HG03097 (cell line): ENCODE results near the gene PRM2.

Source experiments
- ATAC-seq: cut with Tn5 transposase; IDR thresholded peaks from one replicate; pipeline ENCODE4 v1.9.1; 2021; ENCODE audit not compliant: unreplicated experiment, low FRiP score

Gene PRM2

DNA sequence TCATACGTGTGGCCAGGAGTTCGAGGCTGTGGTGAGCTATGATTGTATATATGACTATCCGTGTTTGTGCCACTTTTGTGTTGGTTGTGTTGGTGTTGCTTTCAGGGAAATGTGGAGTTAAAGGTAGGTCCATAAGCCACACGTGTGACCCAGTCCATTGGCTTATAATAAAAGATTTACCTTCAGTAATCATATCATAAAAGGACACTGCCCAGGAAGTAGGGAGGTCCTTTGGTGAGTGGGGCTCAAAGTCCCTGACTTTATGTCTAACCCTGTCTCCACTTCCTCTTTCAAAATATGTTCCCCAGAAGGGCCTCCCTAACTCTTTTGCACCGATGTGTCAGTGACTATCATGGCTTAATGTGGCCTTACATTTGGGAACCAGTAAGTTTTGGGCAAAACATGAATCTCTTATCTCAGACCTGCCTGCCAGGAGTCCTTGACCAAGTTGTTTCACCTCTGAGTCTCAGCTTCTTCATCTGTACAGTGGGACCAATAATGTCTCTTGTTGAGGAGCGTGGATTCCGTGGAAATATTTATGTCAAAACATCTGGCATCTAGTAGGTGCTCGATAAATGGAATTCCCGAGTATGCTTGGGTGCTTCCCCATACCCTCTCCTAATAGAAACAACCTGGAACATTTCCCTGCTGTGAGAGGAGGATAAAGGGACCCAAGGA, 12.0 kb downstream of the PRM2 start:
- no peak for ATAC-seq

DNA sequence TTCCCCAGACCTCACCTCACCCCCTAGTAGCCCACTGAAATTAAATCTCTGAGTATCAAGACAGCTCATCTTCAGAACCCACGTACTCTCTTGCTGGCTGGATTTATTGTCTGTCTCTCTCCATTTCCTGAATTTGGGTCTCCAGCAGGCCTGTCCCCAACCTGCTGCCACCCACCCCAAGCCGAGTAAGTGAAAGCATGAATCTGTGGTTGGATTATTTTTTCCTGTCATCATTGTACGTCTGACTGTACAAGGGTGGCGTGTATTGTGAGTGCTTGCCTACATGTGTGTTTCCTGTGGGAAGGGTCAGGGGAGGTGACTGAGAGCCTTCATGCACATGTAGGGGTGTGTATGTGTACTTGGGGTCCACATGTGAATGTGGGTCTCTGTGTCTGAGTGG, 12.5 kb downstream of the PRM2 start:
- ATAC-seq, result no peak

DNA sequence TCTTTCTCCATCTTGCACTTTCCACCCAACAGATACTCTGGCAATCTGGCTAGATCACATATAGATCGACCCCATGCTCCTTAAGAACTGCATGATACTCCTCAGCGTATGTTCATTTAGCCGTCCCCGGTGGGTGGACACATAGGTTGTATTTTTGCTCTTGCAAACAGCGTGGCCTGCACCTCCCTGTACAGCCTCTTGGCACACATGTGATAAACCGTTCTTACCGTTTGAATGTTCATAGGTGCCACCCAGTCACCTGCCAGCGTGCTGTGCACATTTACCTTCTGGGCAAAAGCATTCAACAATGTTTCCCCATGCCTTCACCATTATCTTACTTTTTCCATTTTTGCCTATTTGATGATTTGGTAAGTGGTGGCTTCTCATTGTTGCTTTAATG, 13.4 kb downstream of the PRM2 start:
- ATAC-seq, result no peak

DNA sequence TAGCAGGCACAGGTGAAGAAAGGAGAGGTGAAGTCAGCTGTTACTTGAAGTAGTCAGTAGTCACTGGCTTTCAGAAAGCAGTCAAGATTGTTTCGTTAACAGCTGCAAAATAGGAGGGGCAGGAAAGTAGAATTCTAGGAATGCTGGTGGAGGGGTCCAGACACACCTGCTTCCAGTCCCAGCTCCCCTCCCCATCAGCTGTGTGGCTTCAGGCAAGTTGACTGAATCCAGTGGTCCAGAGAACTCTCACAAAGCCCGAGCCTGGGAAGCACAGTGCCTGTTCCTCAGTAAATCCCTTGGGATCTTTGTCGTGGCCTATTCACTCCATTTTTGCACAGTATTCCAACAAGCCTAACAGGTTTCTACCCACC, 15.7 kb downstream of the PRM2 start:
- no peak for ATAC-seq

DNA sequence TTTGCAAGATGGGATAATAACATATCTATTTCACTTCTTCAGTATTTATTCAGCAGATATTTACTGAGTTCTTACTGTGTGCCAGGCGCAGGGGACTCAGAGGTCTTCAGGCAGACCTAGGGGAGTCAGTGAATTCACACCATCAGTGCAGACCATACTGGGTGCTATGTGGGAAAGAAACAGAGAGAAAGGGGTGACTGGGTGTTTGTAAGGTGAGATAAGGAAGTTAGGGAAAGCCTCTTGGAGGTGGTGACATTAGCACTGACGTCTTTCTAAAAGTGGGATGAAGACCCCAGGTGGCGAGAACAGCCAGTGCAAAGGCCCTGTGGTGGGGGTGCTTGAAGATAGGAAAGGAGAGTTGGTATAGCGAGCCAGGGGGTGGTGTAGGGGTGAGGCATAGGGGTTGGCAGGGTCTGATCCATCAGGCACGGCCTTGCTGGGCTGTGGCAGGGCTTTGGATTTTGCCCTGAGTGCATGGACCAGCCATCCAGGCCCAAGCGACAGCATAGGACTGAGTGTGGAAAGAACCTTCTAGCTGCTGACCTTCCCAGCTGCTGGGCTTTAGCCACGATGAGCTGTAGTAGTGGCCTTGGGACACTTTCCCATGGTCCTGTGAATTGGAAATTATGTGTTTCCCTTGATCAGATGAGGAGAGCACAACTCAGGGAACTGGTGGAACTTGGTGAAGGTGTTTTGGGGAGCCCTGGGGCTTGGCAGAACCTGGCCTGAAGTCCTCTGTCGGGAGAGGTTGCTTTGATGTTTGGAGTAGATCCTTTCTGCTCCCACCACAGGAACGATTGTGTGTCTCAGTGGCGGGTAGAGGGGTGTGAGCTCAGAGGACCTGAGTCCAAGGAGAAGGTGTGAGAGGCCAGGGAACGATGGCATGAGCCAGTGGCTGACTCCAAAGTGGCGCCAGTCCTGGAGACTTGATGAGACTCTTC, 16.4 kb downstream of the PRM2 start:
- no peak for ATAC-seq

DNA sequence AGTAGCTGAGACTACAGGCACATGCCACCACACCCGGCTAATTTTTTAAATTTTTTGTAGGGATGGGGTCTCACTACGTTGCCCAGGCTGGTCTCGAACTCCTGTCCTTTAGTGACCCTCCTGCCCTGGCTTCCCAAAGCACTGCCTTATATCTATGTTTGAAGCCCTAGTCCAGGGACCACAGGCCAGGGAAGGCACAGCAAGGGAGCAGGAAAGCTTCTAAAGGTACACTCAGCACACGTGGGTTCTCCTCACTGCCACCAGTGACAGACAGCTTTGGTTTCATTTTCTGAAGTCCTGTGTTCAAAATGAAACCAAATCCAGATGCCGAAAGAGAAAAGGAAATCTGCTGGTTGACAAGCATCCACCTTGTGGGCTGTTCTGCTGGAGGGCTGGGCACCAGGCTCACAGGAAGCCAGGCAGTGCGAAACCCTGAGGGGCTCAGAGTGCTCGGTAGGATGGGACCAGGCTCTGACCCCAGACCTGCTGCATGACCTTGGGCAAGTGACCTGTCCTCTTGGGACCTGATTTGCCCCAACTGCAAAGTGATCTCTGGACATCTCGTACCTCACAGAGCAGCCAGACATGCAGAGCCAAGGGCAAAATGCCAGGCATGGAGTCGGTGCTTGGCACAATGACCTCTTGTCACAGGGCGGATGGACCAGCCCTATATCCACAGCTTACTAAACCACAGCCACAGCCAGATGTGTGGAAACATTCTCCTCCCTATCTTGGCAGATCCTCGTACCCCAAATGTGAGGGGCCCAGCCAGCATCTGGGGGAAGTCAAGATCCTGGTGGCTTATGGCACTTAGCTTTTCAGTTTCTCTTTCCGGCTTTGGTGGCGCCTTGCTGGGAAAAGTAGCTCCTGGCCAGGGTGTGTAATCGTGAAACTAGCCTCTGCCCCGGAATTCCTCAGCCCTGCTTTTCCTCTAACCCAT, 17.5 kb downstream of the PRM2 start:
- ATAC-seq, result no peak

DNA sequence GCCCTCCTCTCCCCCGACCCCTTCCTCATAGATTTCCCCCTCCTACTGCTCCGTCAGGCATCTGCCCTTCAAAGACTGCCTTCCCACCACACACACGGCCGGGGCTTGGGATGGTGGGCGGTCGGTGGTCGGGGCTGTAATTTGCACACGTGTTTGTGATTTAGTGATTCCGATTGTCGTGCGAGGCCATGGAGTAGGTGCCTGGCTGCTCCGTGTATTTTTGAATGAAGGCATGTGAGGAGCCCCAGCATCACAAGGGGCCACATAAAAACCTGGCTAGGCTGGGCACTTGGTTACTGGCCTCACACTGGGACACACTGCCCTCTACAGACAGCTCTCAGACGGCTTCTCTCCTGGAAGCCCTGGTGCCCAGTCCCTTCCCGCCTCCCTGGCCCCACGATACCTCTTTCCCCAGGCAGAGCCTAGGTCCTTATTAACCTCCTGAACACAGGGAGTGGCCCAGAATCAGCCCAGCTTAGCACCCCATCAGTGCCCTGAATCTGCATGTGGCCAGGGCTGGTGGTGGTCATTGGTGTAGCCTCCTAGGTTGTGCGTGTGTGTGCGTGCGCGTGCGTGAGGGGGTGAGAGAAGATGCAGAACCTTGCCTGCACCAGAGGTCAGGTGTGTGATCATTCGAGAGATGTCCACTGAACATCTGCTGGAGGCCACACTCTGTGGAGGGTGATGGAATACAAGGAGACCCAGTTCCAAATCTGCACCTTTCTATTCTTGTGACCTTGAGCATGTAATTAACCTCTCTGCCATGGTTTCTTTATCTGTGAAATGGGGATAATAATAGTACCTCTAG, 18.9 kb downstream of the PRM2 start:
- ATAC-seq, result no peak

DNA sequence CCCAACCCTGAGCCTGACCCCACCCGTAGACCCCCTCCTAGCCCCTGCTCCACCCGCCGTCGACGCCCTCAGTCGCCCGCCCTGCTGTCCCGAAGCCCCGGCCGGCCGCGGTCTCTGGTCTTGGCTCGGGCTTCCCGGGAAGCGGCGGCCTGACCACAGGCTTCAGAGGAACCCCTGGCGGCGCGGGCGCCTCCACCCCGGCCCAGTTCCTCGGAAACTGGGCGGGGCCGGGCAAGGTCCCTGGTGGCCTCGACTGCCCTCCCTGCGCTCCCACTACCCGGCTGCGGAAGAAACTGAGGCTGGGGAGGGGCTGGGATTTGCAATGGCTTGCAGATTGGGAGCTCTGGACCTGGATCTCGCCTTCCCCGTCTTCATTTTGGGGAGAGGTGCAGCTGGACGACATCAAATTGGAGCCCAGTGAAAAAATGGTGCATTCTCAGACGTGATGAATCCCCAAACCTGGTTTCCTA, 19.6 kb downstream of the PRM2 start:
- ATAC-seq, result no peak

DNA sequence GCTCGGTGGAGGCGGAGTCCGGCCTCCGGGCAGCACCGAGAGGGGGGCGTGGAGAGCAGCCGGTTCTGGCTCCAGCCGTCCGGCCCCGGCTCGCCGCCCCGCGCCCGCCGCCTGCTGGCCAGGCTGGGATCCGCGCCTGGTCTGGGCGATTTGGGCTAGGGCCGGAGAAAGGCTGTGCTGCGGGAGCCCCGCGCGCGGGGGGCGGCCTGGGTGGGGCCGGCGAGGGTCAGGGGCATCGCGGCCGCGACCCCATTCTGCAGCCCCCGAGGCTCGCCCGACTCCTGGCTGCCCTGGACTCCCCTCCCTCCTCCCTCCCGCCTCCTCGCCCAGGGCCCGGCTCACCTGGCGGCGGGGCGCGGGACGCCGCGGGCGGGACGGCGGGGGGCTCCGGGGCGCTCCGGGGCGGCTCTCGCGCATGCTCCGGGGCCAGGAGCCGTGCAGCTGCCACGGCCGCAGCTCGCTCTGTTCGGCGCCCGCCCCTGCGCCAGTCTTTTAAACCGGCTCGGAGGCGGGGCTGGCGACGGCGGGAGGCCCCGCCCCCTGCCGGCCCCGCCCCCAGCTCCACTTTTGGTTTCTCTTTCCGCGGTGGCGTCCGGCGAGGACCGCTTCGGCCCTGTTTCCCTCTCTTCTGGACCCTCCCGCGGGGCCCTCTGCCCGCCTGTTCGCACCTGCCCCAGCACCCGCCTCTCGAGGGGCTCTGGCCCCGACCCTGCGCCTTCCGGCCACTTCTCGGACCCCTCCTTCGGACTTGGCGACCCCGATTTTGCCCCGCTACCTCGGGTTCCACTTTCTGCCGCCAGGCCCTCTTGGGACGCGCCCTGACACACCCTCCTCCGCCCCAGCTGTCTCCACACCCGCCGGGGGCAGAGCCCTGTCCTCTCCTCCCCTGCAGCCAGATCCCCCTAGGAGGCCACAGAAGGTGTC, 20.3 kb downstream of the PRM2 start, which contains the start of gene SOCS1:
Gene SOCS1, minus strand, starts transcription at position 468 of the 924 bp plus-strand sequence. CDS start 726 bp downstream, outside the sequence.
- peak; percentile 52 for ATAC-seq

DNA sequence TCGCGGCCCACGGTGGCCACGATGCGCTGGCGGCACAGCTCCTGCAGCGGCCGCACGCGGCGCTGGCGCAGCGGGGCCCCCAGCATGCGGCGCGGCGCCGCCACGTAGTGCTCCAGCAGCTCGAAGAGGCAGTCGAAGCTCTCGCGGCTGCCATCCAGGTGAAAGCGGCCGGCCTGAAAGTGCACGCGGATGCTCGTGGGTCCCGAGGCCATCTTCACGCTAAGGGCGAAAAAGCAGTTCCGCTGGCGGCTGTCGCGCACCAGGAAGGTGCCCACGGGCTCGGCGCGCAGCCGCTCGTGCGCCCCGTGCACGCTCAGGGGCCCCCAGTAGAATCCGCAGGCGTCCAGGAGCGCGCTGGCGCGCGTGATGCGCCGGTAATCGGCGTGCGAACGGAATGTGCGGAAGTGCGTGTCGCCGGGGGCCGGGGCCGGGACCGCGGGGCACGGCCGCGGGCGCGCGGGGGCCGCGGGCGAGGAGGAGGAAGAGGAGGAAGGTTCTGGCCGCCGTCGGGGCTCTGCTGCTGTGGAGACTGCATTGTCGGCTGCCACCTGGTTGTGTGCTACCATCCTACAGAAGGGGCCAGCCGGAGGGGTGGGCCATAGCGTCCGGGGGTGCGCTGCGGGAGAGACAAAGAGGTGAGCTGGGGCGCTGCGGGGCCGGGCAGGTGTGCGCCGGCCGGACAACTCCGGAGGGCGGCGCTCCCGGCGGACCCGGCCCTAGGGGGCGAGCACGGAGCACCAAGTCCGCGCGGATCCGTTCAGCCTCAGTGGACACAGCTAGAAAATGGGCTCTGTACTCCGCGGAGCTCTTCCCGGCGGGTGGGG, 21.2 kb downstream of the PRM2 start:
- ATAC-seq, result no peak

DNA sequence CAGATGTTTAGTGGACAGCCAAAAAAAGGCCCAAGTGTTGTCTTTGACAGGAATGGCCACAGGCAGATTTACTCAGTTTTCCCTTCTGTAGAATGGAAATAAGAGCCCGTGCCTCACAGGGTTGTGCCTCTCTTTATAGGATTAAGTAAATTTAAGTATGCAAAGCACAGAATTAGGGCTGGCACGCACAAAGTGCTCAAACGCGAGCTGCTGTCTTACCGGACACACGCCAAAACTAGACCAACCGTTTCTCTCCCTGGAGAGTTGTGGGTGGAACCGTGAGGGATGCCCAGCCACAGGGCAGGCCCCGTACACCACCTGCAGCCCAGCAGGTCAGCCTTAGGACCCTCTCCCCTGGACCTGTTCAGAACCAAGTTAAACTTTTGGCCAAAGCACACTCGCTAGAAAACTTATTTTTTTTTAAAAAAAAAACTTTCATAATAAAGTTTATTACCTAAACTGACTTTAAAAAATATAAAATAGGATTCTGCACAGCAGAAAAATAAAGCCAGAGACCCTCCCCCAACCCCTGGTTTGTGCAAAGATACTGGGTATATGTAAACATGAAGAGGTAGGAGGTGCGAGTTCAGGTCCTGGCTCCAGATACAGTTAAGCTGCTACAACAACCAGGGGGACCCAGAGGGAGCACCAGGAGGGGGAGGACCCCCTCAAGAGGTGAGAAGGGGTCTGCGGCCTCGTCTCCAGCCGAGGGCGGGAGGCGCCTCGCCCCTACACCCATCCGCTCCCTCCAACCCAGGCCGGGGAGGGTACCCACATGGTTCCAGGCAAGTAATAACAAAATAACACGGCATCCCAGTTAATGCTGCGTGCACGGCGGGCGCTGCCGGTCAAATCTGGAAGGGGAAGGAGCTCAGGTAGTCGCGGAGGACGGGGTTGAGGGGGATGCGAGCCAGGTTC, 22.0 kb downstream of the PRM2 start:
- ATAC-seq, result no peak

DNA sequence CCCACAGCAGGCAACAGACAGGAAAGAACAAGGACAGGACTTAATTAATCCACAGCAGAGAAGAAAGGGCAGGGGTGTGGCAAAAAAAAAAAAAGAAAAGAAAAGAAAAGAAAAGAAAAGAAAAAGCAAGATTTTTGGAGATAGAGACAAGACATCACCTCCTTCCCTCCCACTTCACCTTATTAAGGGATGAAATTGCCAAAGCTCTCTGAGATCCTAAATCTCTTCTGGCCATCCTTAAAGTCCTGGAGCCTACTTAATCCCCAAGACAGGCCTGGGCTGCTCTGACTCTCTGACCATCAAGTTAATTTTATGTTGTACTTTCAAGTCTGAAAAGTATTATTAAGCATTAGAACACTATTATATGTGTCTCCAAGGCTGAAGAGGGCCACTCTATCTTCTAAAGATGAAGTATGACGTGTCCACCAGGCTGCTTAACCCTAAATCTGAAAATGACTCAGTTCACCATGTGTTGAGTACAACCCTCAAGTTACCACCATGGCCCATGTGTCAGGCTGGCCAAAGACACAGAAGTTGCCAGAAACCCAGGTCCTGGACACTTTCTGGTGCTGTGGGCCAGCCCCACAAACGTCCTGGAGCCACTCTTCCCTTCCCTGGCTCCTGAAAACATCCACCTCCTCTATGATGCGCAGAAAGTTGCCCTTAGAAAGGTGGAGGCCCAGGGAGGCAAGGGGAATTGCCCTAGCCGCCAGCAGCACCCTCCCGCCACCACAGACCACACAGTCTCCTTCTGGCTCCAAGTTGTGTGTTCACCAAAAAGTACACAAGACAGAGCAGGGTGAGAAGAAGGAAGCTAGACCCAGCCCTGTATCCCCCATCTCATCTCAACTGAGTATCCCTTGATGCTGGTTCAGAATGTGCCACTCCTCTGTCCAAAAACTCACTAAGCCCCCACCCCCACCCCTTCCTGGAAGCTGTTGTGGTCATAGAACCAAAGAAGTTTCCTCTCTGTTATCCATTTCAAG, 23.0 kb downstream of the PRM2 start:
- ATAC-seq, result no peak

DNA sequence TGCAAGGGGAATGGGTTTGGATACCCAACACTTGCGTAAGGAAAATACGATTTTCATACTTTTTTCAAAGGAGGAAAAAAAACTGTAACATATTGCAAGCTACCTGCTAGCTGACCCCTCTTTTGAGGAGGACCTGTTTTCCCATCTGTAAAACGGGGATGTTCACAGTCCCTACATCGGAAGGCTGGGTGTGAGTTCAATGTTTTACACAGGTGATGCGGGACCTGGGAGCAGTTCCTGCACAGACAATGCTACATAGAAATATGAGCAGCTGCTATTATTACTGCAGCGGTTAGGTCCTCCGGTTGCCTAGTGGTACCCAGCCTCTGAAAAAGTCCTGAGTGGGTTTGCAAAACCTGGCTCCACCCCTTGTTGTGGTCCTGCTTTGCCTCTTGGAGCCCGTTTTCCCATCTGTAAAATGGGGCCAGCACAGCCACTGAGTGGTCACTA, 23.8 kb downstream of the PRM2 start:
- ATAC-seq, result no peak

DNA sequence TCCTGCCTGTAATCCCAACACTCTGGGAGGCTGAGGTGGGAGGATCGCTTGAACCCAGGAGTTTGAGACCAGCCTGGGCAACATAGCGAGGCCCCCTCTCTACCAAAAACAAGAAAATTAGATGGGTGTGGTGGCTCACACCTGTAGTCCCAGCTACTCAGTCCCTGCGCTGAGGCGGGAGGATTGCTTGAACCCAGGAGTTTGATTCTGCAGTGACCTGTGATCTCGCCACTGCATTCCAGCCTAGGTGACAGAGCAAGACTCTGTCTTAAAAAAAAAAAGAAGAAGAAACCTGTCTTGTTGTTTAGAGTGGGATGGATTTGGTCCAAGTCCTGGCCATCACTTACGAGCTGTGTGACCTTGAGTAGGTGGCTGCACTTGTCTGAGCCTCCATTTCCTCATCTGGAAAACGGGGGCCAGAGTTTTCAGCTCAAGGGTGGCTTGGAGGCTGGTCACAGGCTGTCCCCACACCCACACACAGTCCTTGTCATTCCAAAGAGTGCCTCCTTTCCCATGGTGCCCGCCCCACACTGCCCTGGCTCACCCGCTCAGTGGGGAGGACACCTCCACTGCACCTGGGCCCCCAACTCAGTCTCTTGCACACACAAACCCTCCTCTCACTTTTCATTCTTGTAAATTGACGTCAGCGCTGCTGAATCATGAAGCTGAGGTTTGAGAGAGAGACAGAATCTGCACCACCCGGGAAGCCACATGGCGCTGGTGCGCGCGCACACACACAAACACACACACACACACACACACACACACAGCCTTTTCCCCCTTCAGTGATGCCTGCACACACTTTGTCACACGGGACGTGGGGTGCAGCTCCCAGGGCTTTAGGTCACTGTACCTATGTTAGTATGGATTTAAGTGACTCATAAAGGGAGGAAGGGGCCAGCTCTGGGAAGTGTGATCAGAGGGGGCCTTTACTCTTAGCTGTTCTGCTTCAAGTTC, 24.5 kb downstream of the PRM2 start:
- ATAC-seq, result no peak
